IPS-18a (cell line): ENCODE measurements around the gene SKOR1.

ENCODE experiments used
- H3K27ac ChIP-seq: one replicate; pipeline ENCODE4 v1.5.1; 2013; ENCODE audit warnings: low read length
- H3K27me3 ChIP-seq: one replicate; pipeline ENCODE4 v1.6.1; 2013; ENCODE audit warnings: mild to moderate bottlenecking, low read length; ENCODE audit not compliant: control insufficient read depth, insufficient read depth
- H3K36me3 ChIP-seq: one replicate; pipeline ENCODE4 v1.6.1; 2013; ENCODE audit warnings: low read depth, low read length; ENCODE audit not compliant: control insufficient read depth
- H3K4me1 ChIP-seq: one replicate; pipeline ENCODE4 v1.6.1; 2013; ENCODE audit warnings: low read depth, low read length; ENCODE audit not compliant: control insufficient read depth
- H3K4me3 ChIP-seq: one replicate; pipeline ENCODE4 v1.5.1; 2013; ENCODE audit warnings: low read length
- H3K9ac ChIP-seq: one replicate; pipeline ENCODE4 v1.6.1; 2013; ENCODE audit warnings: mild to moderate bottlenecking, low read length, moderate library complexity
- H3K9me3 ChIP-seq: one replicate; pipeline ENCODE4 v1.6.1; 2013; ENCODE audit warnings: low read depth, low read length; ENCODE audit not compliant: control insufficient read depth

SKOR1 gene

DNA sequence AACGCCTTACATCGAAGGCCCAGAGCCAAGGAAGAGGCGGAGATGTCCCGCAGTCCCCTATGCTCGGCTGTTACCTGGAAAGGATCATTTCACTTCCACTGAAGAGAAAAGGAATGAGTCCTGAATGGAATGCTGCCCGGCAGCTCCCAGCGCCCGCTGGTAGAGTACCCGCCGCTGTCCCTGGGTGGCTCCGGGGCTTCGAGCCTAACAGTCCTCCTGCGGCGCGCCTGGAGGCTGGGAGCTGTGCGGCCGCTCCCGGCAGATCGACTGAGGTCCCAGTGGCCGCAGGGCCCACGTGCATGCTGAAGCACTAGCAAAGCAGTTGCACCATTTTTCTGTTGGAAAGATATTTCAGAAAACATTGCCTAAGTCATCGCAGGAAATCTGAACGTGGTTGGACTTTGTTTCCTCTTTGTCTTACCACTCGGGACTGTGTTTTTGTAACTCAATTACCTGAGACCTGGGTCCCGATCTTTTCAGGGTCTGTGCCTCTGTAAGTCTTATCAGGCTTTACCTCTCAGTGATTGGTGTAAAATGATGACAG, 13.6 kb downstream of the SKOR1 start:
- Histone ChIP-seq H3K27me3 (peaks cover 74% of the 10 kb centered on the region), H3K27ac (no peak overlapping the region), H3K36me3 (no peaks in the 10 kb centered on the region), H3K9me3 (no peaks in the 10 kb centered on the region), H3K9ac (no peak overlapping the region), H3K4me3 (peak overlapping the region; percentile 91), H3K4me1 (peaks cover 26% of the 10 kb centered on the region)

DNA sequence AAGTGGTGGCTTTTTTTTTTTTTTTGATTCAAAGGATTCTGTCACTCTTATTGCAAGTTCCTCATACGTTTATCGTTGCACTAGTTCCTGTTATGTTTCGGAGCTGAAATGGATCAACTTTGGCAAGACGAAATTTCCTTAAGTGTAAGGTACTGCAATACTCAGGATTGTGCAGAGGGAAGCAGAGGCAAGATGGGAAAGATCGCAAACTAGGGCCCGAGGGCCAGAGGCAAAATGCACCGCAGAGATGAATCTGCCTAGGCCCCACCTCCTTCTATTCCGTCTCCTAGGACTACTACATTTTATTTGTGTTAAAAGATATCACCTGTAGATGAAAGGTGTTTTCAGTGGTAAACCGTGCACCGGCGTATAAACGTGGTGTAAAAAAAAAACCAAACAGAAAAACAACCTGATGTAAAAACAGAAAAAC, 14.2 kb downstream of the SKOR1 start:
- no peaks in the 10 kb centered on the region for H3K36me3 ChIP-seq
- H3K9me3 ChIP-seq: no peaks in the 10 kb centered on the region
- no peak overlapping the region for H3K27ac ChIP-seq
- peak overlapping the region; percentile 81 for H3K9ac ChIP-seq
- H3K4me1 ChIP-seq: peaks cover 31% of the 10 kb centered on the region
- H3K4me3 ChIP-seq: peak overlapping the region; percentile 91
- H3K27me3 ChIP-seq: peaks cover 68% of the 10 kb centered on the region

DNA sequence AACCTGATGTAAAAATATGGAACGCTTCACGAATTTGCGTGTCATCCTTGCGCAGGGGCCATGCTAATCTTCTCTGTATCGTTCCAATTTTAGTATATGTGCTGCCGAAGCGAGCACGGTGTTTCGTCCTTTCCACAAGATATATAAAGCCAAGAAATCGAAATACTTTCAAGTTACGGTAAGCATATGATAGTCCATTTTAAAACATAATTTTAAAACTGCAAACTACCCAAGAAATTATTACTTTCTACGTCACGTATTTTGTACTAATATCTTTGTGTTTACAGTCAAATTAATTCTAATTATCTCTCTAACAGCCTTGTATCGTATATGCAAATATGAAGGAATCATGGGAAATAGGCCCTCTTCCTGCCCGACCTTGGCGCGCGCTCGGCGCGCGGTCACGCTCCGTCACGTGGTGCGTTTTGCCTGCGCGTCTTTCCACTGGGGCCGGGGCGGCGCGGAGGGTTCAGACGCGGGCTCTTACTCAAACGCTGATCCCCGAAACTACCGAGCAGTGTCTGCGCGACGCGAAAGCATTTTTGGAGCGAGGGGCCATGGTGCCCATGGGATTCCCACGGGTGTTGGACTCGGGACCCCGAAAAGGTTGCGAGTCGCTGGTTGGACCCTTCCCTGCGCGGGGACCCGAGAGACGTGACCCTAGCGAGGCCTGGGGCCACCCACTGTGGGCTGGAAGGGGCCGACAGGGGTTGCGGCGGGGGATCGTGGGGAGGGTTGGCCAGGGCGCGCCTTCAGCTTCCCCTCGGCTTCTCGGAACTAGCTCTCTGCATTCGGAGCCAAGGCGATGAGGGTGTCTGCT, 14.8 kb downstream of the SKOR1 start, which contains the start of gene RNU6-1:
Gene RNU6-1, minus strand, starts transcription at position 117 of the 820 bp plus-strand sequence.
- H3K27me3 ChIP-seq: peaks cover 61% of the 10 kb centered on the region
- H3K36me3 ChIP-seq: no peaks in the 10 kb centered on the region
- no peaks in the 10 kb centered on the region for H3K9me3 ChIP-seq
- H3K27ac ChIP-seq: peak within 1 kb of the TSS; percentile 66
- H3K4me3 ChIP-seq: peak within 1 kb of the TSS; percentile 91
- H3K9ac ChIP-seq: peak within 1 kb of the TSS; percentile 81
- H3K4me1 ChIP-seq: peaks cover 33% of the 10 kb centered on the region

DNA sequence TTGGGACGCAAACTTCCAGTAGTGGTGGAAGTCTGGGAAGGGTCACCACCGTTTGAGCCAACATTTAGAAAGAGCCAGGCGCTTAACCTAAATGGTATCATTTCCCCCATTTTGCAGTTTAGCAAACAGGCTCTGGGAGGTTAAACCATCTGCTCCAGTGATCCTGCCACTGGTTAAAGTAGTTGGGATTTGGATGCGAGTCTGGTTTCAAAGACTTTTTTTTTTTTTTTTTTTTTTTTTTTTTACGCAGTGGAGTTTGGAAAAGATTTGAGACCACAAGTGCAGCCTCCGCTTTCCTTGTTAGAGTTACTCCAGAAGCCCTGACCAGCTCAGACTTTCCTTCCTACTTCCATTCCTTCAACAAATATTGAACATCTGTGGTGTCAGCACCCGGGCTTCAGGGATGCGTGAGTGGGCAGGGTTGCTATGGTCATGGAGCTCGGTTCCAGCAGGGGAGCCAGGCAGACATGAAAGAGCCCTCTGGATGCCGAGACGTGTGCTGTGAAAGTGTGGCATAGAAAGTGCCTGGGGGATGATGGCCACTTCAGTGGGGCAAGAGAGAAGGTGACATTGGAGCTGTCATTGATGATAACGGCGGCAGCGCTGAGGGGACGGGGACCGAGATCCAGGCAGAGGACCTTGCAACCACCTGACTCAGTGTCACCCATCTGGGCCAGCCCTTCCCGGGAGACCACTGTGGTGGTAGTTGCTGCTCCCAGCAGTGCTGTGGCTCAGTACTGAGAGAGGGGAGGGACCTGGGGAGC, 15.6 kb downstream of the SKOR1 start:
- Histone ChIP-seq H3K27ac (no peak overlapping the region), H3K9me3 (no peaks in the 10 kb centered on the region), H3K27me3 (peaks cover 54% of the 10 kb centered on the region), H3K4me3 (peak overlapping the region; percentile 91), H3K9ac (peak overlapping the region; percentile 81), H3K36me3 (no peaks in the 10 kb centered on the region), H3K4me1 (peaks cover 33% of the 10 kb centered on the region)

DNA sequence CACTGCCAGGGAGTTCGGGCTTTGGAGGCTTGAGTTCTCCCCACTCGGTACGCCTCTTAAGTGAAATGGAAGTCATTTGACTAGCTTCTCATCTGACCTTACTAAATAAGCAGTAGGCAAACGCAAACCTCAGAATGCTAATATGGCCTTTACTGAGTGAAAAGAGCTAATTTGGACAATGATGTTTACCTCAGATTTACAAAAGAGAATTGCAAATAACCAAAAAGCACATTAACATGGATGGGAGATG, 16.1 kb downstream of the SKOR1 start:
- Histone ChIP-seq H3K4me1 (peaks cover 33% of the 10 kb centered on the region), H3K36me3 (no peaks in the 10 kb centered on the region), H3K27ac (no peak overlapping the region), H3K27me3 (peaks cover 48% of the 10 kb centered on the region), H3K4me3 (peak overlapping the region; percentile 91), H3K9me3 (no peaks in the 10 kb centered on the region), H3K9ac (no peak overlapping the region)

DNA sequence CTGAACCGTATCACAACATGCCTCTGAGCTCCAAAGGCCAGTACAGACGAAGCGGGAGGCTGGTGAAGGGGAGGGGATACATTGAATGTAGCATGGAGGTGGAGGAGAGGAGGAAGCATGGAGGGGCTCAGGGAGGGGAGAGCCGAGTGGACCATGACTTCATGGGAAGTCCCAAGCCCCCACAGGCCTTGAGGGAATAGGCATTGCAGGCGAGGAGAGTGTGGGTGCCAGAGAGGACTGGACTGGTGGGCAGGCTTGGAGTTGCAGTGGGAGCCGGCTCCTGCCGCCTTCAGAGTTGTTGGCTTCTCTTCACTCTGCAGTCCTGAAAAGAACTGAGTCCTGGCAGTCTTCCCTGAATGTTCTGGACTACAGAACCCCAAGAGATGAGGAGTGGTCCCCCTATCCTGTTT, 17.8 kb downstream of the SKOR1 start:
- Histone ChIP-seq H3K27me3 (peaks cover 32% of the 10 kb centered on the region), H3K27ac (no peak overlapping the region), H3K4me1 (peaks cover 29% of the 10 kb centered on the region), H3K9me3 (no peaks in the 10 kb centered on the region), H3K36me3 (no peaks in the 10 kb centered on the region), H3K4me3 (no peak overlapping the region), H3K9ac (no peak overlapping the region)

DNA sequence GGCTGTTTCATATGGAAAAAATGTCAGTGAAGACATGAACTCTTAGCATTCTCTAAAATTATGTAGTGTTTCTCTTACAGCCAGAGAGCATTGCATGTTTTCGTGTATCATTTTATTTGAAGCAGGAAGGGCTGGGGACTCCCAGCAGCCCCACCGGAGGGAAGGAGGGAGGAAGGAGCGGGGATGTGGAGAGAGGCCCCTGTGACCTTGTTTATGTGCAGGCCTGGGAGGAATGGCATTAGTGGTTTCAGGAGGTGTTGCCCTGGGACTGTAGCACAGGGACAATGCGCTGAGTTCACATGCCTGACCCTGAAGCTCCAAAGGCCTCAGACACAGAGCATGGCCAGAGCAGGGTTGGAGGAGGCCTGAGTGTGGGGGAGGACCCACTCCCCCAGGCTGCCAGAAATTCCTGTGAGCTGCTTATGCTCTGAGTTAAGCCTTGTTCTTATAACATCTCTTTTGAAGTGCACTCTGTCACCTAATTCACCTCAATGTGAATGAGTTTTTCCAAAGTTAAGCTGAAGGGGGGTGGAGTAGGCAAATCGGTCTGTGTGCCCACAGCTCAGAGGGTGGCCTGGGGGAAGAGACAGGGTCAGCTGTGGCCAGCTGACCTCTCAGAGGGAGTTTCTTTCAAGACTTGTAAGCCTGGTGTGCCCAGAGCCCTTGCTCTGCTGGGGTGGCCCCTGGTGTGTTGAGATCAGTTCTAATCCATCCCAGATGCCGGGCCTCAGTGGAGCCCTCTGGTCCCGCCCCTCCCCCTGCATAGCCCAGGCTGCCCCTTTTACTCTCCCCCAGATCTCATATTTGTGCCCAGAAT, 18.5 kb downstream of the SKOR1 start:
- Histone ChIP-seq H3K27me3 (peaks cover 25% of the 10 kb centered on the region), H3K27ac (no peak overlapping the region), H3K4me1 (peaks cover 25% of the 10 kb centered on the region), H3K9ac (no peak overlapping the region), H3K36me3 (no peaks in the 10 kb centered on the region), H3K9me3 (no peaks in the 10 kb centered on the region), H3K4me3 (no peak overlapping the region)

DNA sequence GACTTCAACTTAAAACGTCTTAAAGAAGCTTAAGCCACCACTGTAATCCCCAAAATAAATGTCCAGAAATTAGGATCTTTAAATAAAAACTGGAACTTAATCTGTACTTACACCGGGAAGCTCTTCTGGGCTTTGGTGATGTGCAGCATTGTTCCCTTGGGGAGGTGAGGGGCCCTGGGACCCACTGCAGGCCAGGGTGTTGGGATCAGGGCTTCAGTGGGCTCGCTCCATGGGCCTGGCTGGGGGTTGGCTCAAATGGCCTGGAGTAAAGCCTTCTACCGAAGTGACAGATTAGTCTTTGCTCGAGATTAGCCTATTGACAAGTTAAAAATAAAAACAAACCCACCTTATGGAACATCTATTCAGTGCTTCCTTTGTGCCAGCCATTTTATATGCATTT, 20.7 kb downstream of the SKOR1 start:
- Histone ChIP-seq H3K9ac (no peak overlapping the region), H3K27me3 (peaks cover 12% of the 10 kb centered on the region), H3K4me1 (peaks cover 23% of the 10 kb centered on the region), H3K9me3 (no peaks in the 10 kb centered on the region), H3K4me3 (no peak overlapping the region), H3K36me3 (no peaks in the 10 kb centered on the region), H3K27ac (no peak overlapping the region)

DNA sequence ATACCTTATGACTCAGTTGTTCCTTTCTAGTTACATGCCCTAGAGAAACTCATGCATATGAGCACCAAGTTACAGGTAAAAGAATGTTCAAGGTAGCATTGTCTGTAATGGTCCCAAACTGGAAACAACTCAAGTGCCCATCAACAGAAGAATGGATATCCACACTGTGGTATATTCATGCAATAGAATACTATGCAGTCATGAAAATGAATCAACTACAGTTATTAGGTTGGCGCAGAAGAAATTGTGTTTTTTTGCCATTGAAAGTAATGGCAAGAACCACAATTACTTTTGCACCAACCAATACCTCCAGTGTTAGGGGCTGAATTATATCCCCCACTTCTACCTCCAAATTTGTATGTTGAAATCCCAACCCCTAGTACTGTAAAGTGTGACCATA, 24.2 kb downstream of the SKOR1 start:
- Histone ChIP-seq H3K27ac (no peak overlapping the region), H3K27me3 (no peaks in the 10 kb centered on the region), H3K9ac (no peak overlapping the region), H3K9me3 (no peaks in the 10 kb centered on the region), H3K4me1 (peaks cover 20% of the 10 kb centered on the region), H3K4me3 (no peak overlapping the region), H3K36me3 (no peaks in the 10 kb centered on the region)

DNA sequence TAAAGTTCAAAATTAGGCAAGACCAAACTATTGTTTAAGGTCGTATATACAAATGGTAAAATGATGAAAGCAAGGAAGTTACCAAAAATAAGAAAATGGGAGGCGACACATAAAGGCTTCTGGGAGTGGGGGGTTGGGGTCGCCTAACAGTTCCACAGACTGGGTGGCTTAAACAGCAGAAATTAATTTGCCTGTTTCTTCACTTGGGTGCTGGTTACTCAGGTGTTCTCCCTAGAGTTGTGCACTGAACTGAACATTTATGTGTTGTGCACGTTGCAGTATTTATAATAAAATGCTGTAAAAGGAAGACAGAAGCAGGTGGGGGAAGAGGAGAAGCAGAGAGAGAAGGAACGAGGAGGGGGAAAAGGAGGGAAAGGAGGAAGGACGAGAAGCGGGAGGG, 25.0 kb downstream of the SKOR1 start:
- no peak overlapping the region for H3K9ac ChIP-seq
- no peaks in the 10 kb centered on the region for H3K27me3 ChIP-seq
- peaks cover 20% of the 10 kb centered on the region for H3K4me1 ChIP-seq
- H3K4me3 ChIP-seq: no peak overlapping the region
- H3K27ac ChIP-seq: no peak overlapping the region
- no peaks in the 10 kb centered on the region for H3K36me3 ChIP-seq
- H3K9me3 ChIP-seq: no peaks in the 10 kb centered on the region

DNA sequence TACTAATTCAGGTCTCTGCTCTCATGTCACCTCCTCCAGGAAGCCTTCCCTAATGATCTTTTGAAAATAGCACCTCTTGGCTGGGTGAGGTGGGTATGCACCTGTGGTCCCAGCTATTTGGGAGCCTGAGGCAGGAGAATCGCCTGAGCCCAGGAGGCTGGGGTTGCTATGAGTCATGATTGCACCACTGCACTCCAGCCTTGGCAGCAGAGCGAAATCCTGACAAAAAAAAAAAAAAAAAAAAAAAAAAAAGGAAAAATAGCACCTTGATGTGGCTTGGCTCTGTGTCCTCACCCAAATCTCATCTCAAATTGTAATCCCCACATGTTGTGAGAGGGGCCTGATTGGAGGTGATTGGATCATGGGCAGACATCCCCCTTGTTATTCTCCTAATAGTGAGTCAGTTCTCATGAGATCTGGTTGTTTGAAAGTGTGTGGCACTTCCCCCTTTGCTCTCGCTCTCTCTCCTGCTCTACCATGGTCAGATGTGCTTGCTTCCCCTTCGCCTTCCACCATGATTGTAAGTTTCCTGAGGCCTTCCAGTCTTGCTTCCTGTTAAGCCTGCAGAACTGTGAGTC, 25.8 kb downstream of the SKOR1 start:
- H3K27ac ChIP-seq: no peak overlapping the region
- H3K4me3 ChIP-seq: no peak overlapping the region
- H3K27me3 ChIP-seq: no peaks in the 10 kb centered on the region
- H3K9ac ChIP-seq: no peak overlapping the region
- no peaks in the 10 kb centered on the region for H3K9me3 ChIP-seq
- no peaks in the 10 kb centered on the region for H3K36me3 ChIP-seq
- H3K4me1 ChIP-seq: peaks cover 25% of the 10 kb centered on the region
